Epithelial cell of esophagus (primary cell): ENCODE measurements around the gene ST3GAL5.

Experiments
- DNase-seq: peaks from one replicate; pipeline ENCODE4 v3.0.0; 2010; ENCODE audit warnings: low read depth
- H3K4me3 ChIP-seq: 2 replicates; pipeline ENCODE4 v1.5.1; 2011; ENCODE audit warnings: mild to moderate bottlenecking, low read length, control low read depth
- CTCF ChIP-seq: IDR thresholded peaks from 2 replicates; pipeline ENCODE4 v1.5.1; 2011; ENCODE audit warnings: low read depth, mild to moderate bottlenecking, low read length, control low read depth, inconsistent platforms; ENCODE audit not compliant: insufficient read depth; ENCODE audit errors: missing control alignments

The ST3GAL5 gene

GRCh38 chr2:85892216-85892944, 3.6 kb upstream of the ST3GAL5 start:
- TF ChIP-seq CTCF = no peak

GRCh38 chr2:85890522-85891176, 1.9 kb upstream of the ST3GAL5 start:
- H3K4me3 ChIP-seq = no peak overlapping the region
- no peak for DNase-seq
- no peak for TF ChIP-seq CTCF

More at GRCh38 chr2:85892216-85892944, 3.6 kb upstream of the ST3GAL5 start:
- peak; percentile 54 for DNase-seq
- no peak overlapping the region for H3K4me3 ChIP-seq

- TF ChIP-seq CTCF = no peak
- peak overlapping the region; percentile 78 for H3K4me3 ChIP-seq
- no peak for DNase-seq
Observed at GRCh38 chr2:85889627-85890281, 964 bp upstream of the ST3GAL5 start.

- DNase-seq = no peak
- H3K4me3 ChIP-seq = peak overlapping the region; percentile 78
- TF ChIP-seq CTCF = no peak
Observed at GRCh38 chr2:85888020-85888683, 638 bp downstream of the ST3GAL5 start.

GRCh38 chr2:85887566-85888019, 1.2 kb downstream of the ST3GAL5 start:
- DNase-seq = peak; percentile 63
- peak overlapping the region; percentile 78 for H3K4me3 ChIP-seq
- TF ChIP-seq CTCF = peak; percentile 19

- DNase-seq = peak; percentile 93
- H3K4me3 ChIP-seq = no peak overlapping the region
- no peak for TF ChIP-seq CTCF
Observed at GRCh38 chr2:85886590-85886989, 2.2 kb downstream of the ST3GAL5 start.
